ENCODE results near the gene ZDHHC14.
"Not testable (repeated sequence)": the region's sequence is repeated elsewhere in the genome, so short reads cannot be mapped to it uniquely, and the experiment has no call there.

ZDHHC14 gene

DNA sequence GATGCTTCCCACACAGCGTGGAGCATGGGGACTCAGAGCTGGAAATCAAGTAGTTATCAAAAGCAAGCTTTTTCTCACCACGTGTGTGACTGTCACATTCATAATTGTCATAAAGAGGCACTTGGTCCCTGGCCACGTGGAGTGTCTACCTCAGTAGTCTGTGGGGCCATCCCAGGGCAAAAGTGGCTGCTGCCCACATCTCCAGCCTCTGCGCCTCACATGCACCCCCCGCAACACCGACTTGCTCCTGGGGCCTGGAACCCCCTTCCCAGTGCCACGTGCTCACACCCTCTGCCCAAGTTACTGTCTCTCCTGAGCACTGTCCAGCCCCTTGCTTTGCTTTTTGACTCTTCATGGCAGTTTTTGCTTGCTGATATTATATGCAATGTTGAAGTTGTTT, 308.9 kb downstream of the ZDHHC14 start:
- TF ChIP-seq, protein P1, sequence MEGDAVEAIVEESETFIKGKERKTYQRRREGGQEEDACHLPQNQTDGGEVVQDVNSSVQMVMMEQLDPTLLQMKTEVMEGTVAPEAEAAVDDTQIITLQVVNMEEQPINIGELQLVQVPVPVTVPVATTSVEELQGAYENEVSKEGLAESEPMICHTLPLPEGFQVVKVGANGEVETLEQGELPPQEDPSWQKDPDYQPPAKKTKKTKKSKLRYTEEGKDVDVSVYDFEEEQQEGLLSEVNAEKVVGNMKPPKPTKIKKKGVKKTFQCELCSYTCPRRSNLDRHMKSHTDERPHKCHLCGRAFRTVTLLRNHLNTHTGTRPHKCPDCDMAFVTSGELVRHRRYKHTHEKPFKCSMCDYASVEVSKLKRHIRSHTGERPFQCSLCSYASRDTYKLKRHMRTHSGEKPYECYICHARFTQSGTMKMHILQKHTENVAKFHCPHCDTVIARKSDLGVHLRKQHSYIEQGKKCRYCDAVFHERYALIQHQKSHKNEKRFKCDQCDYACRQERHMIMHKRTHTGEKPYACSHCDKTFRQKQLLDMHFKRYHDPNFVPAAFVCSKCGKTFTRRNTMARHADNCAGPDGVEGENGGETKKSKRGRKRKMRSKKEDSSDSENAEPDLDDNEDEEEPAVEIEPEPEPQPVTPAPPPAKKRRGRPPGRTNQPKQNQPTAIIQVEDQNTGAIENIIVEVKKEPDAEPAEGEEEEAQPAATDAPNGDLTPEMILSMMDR (IDR thresholded peaks at IDR 0.05; ENCODE audit: control insufficient read depth, extremely low read depth, insufficient read depth): no peak
- H3K4me3 ChIP-seq (ENCODE audit: low read depth, low read length): no peak overlapping the region
- no peak for DNase-seq (ENCODE audit: low read depth)

DNA sequence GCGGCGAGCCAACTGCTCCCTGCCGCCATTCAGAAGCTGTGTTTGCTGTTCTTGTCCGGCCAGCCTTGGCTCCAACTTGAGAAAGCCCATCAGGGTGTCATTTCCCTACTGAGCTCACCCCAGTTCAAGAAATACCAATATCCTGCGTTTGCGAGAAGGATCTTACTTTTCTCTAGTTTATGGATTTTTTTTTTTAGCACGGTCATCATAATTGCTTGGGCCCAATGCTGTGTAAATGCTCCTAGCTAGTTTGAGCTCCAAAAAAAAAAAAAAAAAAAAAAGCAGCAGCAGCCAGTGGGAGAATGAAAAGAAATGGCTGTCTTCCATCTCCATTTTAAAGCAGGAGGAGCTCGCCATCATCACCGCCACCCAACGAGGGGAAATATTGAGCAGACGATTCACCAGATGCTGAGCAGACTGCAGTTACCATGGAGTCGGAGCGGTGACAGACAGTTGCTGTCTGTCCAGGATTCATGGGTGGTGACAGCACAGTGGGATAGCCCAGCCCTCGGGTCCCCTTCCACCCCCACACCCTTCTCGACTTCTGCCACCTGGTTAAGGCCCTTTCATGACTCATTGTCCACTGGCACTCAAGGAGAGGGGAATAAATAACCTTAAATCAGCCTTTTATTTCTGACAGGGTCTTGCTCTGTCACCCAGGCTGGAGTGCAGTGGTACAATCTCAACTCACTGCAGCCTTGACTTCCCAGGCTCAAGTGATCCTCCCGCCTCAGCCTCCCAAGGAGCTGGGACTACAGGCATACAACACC, 309.6 kb downstream of the ZDHHC14 start:
- no peak for DNase-seq (ENCODE audit: low read depth)
- TF ChIP-seq, protein P1 (IDR thresholded peaks at IDR 0.05; ENCODE audit: control insufficient read depth, extremely low read depth, insufficient read depth): no peak

DNA sequence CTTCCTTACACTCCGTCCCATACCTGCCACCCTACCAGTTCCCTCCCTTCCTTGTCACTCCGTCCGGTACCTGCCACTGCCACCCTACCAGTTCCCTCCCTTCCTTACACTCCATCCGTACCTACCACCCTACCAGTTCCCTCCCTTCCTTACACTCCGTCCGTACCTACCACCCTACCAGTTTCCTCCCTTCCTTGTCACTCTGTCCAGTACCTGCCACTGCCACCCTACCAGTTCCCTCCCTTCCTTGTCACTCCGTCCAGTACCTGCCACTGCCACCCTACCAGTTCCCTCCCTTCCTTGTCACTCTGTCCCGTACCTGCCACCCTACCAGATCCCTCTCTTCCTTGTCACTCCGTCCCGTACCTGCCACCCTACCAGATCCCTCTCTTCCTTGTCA, 310.6 kb downstream of the ZDHHC14 start:
- DNase-seq (ENCODE audit: low read depth); H3K4me3 ChIP-seq (ENCODE audit: low read depth, low read length): not testable (repeated sequence)

More for the DNA sequence above, 309.6 kb downstream of the ZDHHC14 start:
- H3K4me3 ChIP-seq (ENCODE audit: low read depth, low read length): no peak overlapping the region

DNA sequence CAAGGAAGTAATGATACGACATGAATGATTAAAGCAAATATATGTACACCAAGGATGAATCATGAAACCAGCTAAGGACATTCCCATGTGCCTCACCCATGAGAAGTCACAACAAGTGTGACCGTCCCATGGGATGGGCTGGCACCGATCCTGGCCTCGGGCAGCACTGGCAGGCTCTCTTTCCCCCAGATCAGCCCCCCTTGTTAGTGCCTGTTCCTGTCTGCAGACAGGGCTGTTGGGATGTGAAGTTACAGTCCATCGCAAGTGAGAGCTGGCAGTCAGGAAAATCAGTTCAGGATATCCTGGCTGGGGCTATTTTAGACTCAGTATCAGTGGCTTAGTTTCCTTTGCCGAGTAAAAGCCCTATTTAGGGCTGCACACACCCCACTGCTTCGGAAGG, 312.9 kb downstream of the ZDHHC14 start:
- TF ChIP-seq, protein P1 (IDR thresholded peaks at IDR 0.05; ENCODE audit: control insufficient read depth, extremely low read depth, insufficient read depth): no peak
- no peak for DNase-seq (ENCODE audit: low read depth)
- no peak overlapping the region for H3K4me3 ChIP-seq (ENCODE audit: low read depth, low read length)

DNA sequence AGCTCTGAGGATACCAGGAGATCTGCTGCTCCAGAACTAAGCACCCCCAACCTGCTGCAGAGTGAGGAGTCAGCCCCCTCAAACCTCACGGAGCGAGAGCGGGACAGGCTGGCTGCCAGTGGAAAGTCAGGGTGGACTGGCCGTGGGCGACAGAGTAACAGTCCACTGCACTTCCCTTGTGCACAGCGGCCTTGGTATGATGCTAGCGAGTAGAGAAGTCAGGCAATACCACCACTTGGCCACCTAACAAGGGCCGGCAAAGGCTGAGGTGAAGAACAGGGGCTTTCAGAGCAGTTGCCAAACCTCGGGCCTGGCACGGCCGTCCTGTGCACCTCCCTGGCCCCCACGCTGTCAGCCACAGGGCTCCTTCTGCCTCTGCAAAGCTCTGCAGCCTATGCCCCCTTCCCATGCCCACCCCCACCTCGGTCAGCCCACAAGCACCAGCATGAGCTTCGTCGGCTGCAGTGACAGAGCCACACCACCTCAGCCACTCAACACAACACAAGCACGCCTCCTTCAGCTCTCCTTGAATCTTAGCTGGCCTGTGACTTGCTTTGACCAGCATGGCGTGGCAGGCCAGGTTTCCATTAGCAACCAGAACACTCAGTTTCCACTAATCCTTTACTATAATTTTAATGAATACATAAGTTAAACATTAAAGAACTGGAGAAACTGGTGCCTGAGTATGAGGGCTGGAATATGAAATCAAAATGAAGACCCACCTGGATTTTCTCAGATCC, 314.5 kb downstream of the ZDHHC14 start:
- no peak for DNase-seq (ENCODE audit: low read depth)
- TF ChIP-seq, protein P1 (IDR thresholded peaks at IDR 0.05; ENCODE audit: control insufficient read depth, extremely low read depth, insufficient read depth): no peak
- no peak overlapping the region for H3K4me3 ChIP-seq (ENCODE audit: low read depth, low read length)

DNA sequence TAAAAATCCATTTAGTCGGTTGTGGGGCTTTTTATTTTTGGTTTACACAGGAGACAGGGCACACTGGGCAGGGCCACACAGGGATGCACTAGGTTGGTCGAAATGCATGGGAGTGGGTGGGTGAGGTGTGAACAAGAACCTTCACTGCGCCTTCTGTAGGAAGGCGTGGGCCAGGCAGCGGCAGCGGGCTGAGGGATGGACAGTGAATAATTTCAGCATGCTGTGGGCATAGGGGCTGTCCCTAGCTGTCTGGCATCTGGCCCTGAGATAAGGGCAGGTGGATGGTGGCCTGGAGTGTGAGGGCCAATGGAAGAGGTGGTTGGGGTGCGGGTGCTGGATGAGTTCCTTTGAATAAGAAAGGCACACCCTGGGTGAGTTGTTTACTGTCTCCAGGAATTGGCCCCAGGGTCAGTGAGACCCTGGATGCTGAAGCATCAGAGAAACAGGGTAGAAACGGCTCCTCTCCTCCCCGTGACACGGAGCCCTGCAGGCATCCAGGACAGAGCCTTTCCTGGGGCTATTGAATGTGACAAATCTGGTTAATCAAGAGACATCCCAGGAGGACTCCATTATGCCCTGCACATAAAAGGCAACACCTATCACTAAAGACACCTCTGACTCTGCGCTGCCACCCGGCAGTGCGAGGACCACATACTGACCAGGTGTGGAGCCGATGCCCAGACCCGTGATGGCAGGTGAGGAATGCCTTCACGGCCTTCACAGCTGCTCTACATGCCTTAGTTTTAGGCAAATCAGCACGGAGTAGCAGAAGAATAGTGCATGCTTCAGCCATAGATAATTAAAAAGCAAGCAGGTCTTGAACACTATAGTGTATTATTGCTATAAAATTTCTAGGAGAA, 319.0 kb downstream of the ZDHHC14 start:
- TF ChIP-seq, protein P1 (IDR thresholded peaks at IDR 0.05; ENCODE audit: control insufficient read depth, extremely low read depth, insufficient read depth): no peak
- H3K4me3 ChIP-seq (ENCODE audit: low read depth, low read length): no peak overlapping the region
- DNase-seq (ENCODE audit: low read depth): no peak

DNA sequence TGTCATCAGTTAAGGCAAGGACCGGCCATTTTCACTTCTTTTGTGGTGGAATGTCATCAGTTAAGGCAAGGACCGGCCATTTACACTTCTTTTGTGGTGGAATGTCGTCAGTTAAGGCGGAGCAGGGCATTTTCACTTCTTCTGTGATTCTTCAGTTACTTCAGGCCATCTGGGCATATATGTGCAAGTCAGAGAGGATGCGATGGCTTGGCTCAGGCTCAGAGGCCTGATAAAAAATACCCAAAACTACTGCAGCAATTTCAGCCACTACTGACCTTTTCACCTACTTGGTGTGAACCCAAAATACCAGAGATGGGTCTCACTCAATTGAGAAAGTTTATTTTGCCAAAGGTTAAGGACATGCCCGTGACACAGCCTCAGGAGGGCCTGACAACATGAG, 325.4 kb downstream of the ZDHHC14 start:
- H3K4me3 ChIP-seq (ENCODE audit: low read depth, low read length); DNase-seq (ENCODE audit: low read depth): not testable (repeated sequence)
